HG03025 (cell line): ENCODE measurements around the gene PRRC2A.

Experiments used
- ATAC-seq: cut with Tn5 transposase; IDR thresholded peaks from one replicate; pipeline ENCODE4 v1.9.1; 2021; ENCODE audit warnings: mild to moderate bottlenecking, moderate library complexity; ENCODE audit not compliant: unreplicated experiment, low FRiP score

The PRRC2A gene

GRCh38 chr6:31620586-31621319 lies at the start of gene PRRC2A:
Gene PRRC2A (plus strand): TSS chr6:31620715. CDS start chr6:31622790, 2,075 bp downstream.
- peak; percentile 46 for ATAC-seq

GRCh38 chr6:31572041-31572911 lies 48.2 kb upstream of the PRRC2A start, which contains the start of gene LTA:
Gene LTA (plus strand): TSS chr6:31572289. CDS start chr6:31572743, 454 bp downstream.
- no peak for ATAC-seq

GRCh38 chr6:31573239-31574105 lies 47.0 kb upstream of the PRRC2A start:
- ATAC-seq = no peak

- no peak for ATAC-seq
These were observed 46.1 kb upstream of the PRRC2A start for GRCh38 chr6:31574106-31575061.

- ATAC-seq = no peak
These were observed 45.1 kb upstream of the PRRC2A start, which contains the start of gene TNF for GRCh38 chr6:31575335-31575901. Gene TNF (plus strand): TSS chr6:31575565. CDS start chr6:31575742, 177 bp downstream.

- no peak for ATAC-seq
These were observed 44.4 kb upstream of the PRRC2A start for GRCh38 chr6:31575952-31576685.

- no peak for ATAC-seq
These were observed 43.5 kb upstream of the PRRC2A start for GRCh38 chr6:31576897-31577578.

- ATAC-seq = no peak
These were observed 42.9 kb upstream of the PRRC2A start for GRCh38 chr6:31577579-31577966.

GRCh38 chr6:31578184-31579118 lies 42.1 kb upstream of the PRRC2A start:
- no peak for ATAC-seq

GRCh38 chr6:31579119-31579505 lies 41.4 kb upstream of the PRRC2A start:
- ATAC-seq = no peak

- no peak for ATAC-seq
These were observed 40.7 kb upstream of the PRRC2A start for GRCh38 chr6:31579546-31580437.

- no peak for ATAC-seq
These were observed 40.1 kb upstream of the PRRC2A start for GRCh38 chr6:31580438-31580740.

GRCh38 chr6:31580807-31581433 lies 39.6 kb upstream of the PRRC2A start:
- ATAC-seq = no peak

GRCh38 chr6:31581434-31582229 lies 38.9 kb upstream of the PRRC2A start:
- ATAC-seq = no peak

GRCh38 chr6:31582230-31582643 lies 38.3 kb upstream of the PRRC2A start, which contains the start of gene LTB:
Gene LTB (minus strand): TSS chr6:31582424. CDS start chr6:31582417, 7 bp downstream.
- ATAC-seq = no peak
